Fibroblast of mammary gland (primary cell): ENCODE measurements around the gene MTX2.

Experiments used
- DNase-seq: peaks from one replicate; pipeline ENCODE4 v3.0.0-alpha.2; 2010; ENCODE audit warnings: low read depth
- H3K4me3 ChIP-seq: 2 replicates; pipeline ENCODE4 v1.5.1; 2011; ENCODE audit warnings: low read depth, mild to moderate bottlenecking, low read length, moderate library complexity; ENCODE audit not compliant: control insufficient read depth
- CTCF ChIP-seq: conservative IDR thresholded peaks from 2 replicates; pipeline ENCODE4 v1.5.1; 2011; ENCODE audit warnings: low read depth, low read length, inconsistent platforms; ENCODE audit not compliant: control insufficient read depth, insufficient read depth

MTX2 gene

GRCh38 chr2:176325732-176326131 is 56.5 kb downstream of the MTX2 start:
- no peak for DNase-seq
- TF ChIP-seq CTCF = no peak
- H3K4me3 ChIP-seq = no peak overlapping the region

- no peak for DNase-seq
- H3K4me3 ChIP-seq = no peak overlapping the region
- TF ChIP-seq CTCF = no peak
These were observed 58.9 kb downstream of the MTX2 start for GRCh38 chr2:176328149-176328548.

- H3K4me3 ChIP-seq = no peak overlapping the region
- TF ChIP-seq CTCF = no peak
- no peak for DNase-seq
These were observed 61.4 kb downstream of the MTX2 start for GRCh38 chr2:176330612-176331011.

GRCh38 chr2:176331646-176332045 is 62.4 kb downstream of the MTX2 start:
- no peak for TF ChIP-seq CTCF
- DNase-seq = no peak
- H3K4me3 ChIP-seq = no peak overlapping the region

- no peak for TF ChIP-seq CTCF
- H3K4me3 ChIP-seq = no peak overlapping the region
- no peak for DNase-seq
These were observed 65.5 kb downstream of the MTX2 start for GRCh38 chr2:176334729-176335128.

DNA sequence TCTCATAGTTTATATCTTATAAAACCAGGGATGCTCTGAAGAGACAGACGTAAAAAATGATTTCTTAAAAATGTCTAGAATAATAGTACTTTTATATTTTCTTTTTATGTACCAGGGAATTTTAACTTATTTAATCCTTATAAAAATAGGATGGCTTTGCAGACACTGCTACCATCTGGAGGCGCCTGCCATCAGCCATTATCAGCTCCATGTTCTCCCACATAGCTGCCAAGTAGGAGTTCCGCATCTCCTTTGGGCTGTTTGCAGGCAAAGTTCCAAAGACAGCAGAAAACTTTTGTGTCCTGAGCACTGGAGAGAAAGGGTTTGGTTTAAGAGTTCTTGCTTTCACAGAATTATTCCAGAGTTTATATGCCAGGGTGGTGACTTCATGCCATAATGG is 69.2 kb downstream of the MTX2 start:
- no peak for TF ChIP-seq CTCF
- H3K4me3 ChIP-seq = no peak overlapping the region
- no peak for DNase-seq

DNA sequence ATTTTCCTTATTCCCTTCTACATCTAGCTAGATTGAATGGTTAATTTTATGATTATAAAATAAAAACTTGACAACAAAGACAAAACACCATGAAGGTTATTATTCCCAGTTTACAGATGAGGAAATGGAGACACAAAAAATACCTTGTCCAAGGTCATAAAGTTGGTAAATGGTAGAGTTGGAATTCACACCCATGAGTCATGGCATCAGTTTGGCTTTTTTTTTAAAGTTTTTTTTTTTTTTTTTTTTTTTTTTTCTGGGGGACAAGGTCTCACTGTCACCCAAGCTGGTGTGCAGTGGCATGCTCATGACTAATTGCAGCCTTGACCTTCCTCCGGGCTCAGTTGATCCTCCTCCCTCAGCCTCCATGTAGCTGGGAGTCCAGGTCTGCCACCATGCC is 70.0 kb downstream of the MTX2 start:
- TF ChIP-seq CTCF = no peak
- no peak overlapping the region for H3K4me3 ChIP-seq
- no peak for DNase-seq
